IgD-negative memory B cell (primary cell): ENCODE data around the gene LTO1. TPM values are rescaled to one million over a fixed set of nuclear protein-coding genes. Genes with fewer than 3 reads are reported as not detected.
A peak's percentile ranks its signal among the peaks of the same experiment; 100 is the strongest.

Experiments
- H3K27ac Mint-ChIP-seq, 3 donors: one replicate each; pipeline ENCODE4 v1.8.0; 2020 to 2022; ENCODE audit warnings: mild to moderate bottlenecking in 3 of 3, mixed read lengths in 3 of 3, moderate library complexity in 1 of 3
- H3K27me3 Mint-ChIP-seq: one replicate; pipeline ENCODE4 v1.8.0; 2021; ENCODE audit warnings: mixed read lengths
- H3K36me3 Mint-ChIP-seq: one replicate; pipeline ENCODE4 v1.8.0; 2020; ENCODE audit warnings: mild to moderate bottlenecking, mixed read lengths
- H3K4me1 Mint-ChIP-seq, 3 donors: one replicate each; pipeline ENCODE4 v1.8.0; 2020 to 2022; ENCODE audit warnings: mixed read lengths in 3 of 3, mild to moderate bottlenecking in 1 of 3
- H3K4me3 Mint-ChIP-seq, 4 donors: one replicate each; pipeline ENCODE4 v1.8.0; 2020 to 2022; ENCODE audit warnings: mild to moderate bottlenecking in 4 of 4, mixed read lengths in 4 of 4, moderate library complexity in 3 of 4
- H3K9me3 Mint-ChIP-seq, 3 donors: one replicate each; pipeline ENCODE4 v1.8.0; 2020 to 2021; ENCODE audit warnings: mixed read lengths in 3 of 3, mild to moderate bottlenecking in 1 of 3
- polyA plus RNA-seq: library from polyadenylated mRNA; unstranded; fragments of 300-500 nt; fragmentation: Illumina TruSeq; gene quantifications from one replicate; pipeline ENCODE4 v1.2.3, GENCODE V29; 2021

LTO1 gene
- polyA plus RNA-seq, 1 donor from 2014 or later: 14.0 TPM

GRCh38 chr11:69642913-69643632 lies 32.1 kb downstream of the LTO1 start:
- Mint-ChIP-seq H3K4me1 (peaks cover 9 to 27% (median 16%) of the 10 kb centered on the region in 3 donors), H3K27me3 (peaks cover 25% of the 10 kb centered on the region), H3K27ac (peak overlapping the region in 2 of 3 donors; percentile 79 to 87)

GRCh38 chr11:69642549-69642912 lies 32.6 kb downstream of the LTO1 start:
- Mint-ChIP-seq H3K27me3 (peaks cover 28% of the 10 kb centered on the region), H3K4me1 (peaks cover 7 to 22% (median 15%) of the 10 kb centered on the region in 3 donors), H3K27ac (no peak overlapping the region), H3K4me3 (peak overlapping the region in 3 of 4 donors; percentile 43 to 89 (median 88)), H3K36me3 (peaks cover 1% of the 10 kb centered on the region), H3K9me3 (no peaks in the 10 kb centered on the region)

More at GRCh38 chr11:69642913-69643632, 32.1 kb downstream of the LTO1 start:
- H3K9me3 Mint-ChIP-seq: no peaks in the 10 kb centered on the region
- H3K36me3 Mint-ChIP-seq: peaks cover 3% of the 10 kb centered on the region
- peak overlapping the region; percentile 86 to 95 (median 90) for H3K4me3 Mint-ChIP-seq

DNA sequence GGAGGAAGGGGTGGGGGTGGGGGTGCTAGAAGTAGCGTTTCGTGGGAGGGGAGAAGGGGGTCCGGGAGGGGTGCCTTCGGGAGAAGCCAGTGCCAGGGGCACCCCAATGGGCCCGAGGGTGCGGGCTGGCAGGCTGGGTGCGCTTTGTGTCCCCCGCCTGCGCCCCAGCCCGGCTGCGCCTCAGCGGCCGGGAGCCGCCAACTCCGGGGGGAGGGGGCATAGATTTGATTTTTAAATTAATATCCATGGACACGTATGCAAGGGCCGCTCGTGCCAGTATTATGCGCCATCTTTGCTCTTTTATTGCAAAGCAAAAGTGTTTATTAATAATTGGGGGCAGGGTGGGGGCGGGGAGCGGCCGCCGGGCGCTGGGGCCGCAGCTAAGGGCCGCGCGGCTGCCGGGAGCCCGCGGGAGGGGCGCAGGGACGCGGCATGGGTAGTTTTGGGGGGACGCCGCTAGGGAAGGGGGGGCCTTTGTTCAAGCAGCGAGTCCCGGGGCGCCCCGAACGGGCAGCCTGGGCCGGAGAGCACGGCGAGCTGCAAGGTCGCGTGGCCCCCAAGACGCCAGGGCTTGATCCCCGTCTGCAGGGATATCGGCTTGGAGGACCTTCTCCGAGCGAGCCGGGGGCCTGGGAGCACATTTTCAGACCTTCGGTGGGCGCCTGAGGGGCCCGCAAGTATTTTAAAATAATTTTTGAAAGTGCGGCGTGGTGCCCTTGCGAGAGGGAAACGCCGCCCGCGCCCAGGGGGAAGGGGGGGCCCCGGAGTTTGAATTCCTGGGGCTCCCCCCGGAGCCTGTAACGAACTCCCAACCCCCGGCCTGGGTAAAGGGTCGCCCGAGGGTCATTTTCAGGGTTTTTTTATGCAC lies 33.2 kb downstream of the LTO1 start:
- peak overlapping the region in 2 of 3 donors; percentile 87 to 89 for H3K27ac Mint-ChIP-seq
- peak overlapping the region; percentile 88 to 98 (median 95) for H3K4me3 Mint-ChIP-seq
- peaks cover 31% of the 10 kb centered on the region for H3K27me3 Mint-ChIP-seq
- H3K36me3 Mint-ChIP-seq: peaks cover 1% of the 10 kb centered on the region
- H3K4me1 Mint-ChIP-seq: peaks cover 7 to 22% (median 17%) of the 10 kb centered on the region in 3 donors
- H3K9me3 Mint-ChIP-seq: no peaks in the 10 kb centered on the region

GRCh38 chr11:69640995-69641581 lies 34.1 kb downstream of the LTO1 start, which contains the start of gene CCND1:
Gene CCND1 (plus strand): TSS chr11:69641156. CDS start chr11:69641314, 158 bp downstream.
- Mint-ChIP-seq H3K9me3 (no peaks in the 10 kb centered on the region), H3K36me3 (peaks cover 1% of the 10 kb centered on the region), H3K27me3 (peaks cover 37% of the 10 kb centered on the region), H3K4me3 (peak within 1 kb of the TSS; percentile 88 to 98 (median 95)), H3K4me1 (peaks cover 7 to 22% (median 17%) of the 10 kb centered on the region in 3 donors), H3K27ac (peak within 1 kb of the TSS; percentile 87 to 90 (median 89))

GRCh38 chr11:69640260-69640994 lies 34.7 kb downstream of the LTO1 start:
- Mint-ChIP-seq H3K4me3 (peak overlapping the region; percentile 75 to 94 (median 88)), H3K27me3 (peaks cover 39% of the 10 kb centered on the region), H3K27ac (peak overlapping the region; percentile 87 to 90 (median 89)), H3K4me1 (peaks cover 7 to 22% (median 17%) of the 10 kb centered on the region in 3 donors), H3K36me3 (peaks cover 1% of the 10 kb centered on the region), H3K9me3 (no peaks in the 10 kb centered on the region)

GRCh38 chr11:69639831-69640230 lies 35.3 kb downstream of the LTO1 start:
- peaks cover 1% of the 10 kb centered on the region for H3K36me3 Mint-ChIP-seq
- no peaks in the 10 kb centered on the region for H3K9me3 Mint-ChIP-seq
- H3K27ac Mint-ChIP-seq: peak overlapping the region in 2 of 3 donors; percentile 83 to 89
- peaks cover 44% of the 10 kb centered on the region for H3K27me3 Mint-ChIP-seq
- peaks cover 7 to 22% (median 17%) of the 10 kb centered on the region in 3 donors for H3K4me1 Mint-ChIP-seq
- peak overlapping the region in 3 of 4 donors; percentile 85 to 94 (median 91) for H3K4me3 Mint-ChIP-seq

DNA sequence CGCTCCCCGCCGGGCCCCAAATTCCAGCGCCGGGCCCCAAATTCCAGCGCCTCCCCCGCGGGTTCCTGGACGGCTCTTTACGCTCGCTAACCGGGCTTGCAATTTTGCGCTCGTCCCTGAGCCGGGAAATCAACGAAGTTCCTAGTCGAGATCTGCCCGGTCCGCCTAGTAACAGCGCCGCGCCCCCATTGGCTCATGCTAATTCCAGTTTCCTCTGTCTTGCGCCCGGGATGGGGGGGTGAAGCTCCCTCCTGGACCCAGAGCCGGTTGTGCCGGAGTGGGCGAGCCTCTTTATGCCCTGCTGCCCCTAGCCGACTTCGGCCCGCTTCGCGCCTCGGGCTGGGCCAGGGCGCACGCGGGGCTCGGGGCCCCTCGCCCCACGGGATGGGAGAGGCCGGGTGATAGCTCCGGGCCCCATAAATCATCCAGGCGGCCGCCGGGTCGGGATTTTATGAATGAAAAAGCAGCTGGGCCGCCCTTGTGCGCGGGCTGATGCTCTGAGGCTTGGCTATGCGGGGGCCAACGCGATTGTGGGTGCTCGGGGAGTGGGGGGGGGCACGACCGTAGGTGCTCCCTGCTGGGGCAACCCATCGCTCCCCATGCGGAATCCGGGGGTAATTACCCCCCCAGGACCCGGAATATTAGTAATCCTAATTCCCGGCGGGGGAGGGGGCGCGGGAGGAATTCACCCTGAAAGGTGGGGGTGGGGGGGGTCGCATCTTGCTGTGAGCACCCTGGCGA lies 36.0 kb downstream of the LTO1 start:
- no peaks in the 10 kb centered on the region for H3K9me3 Mint-ChIP-seq
- H3K4me1 Mint-ChIP-seq: peaks cover 7 to 22% (median 17%) of the 10 kb centered on the region in 3 donors
- H3K36me3 Mint-ChIP-seq: peaks cover 1% of the 10 kb centered on the region
- H3K27me3 Mint-ChIP-seq: peaks cover 44% of the 10 kb centered on the region
- peak overlapping the region in 1 of 3 donors; percentile 83 for H3K27ac Mint-ChIP-seq
- peak overlapping the region in 3 of 4 donors; percentile 50 to 94 (median 66) for H3K4me3 Mint-ChIP-seq

DNA sequence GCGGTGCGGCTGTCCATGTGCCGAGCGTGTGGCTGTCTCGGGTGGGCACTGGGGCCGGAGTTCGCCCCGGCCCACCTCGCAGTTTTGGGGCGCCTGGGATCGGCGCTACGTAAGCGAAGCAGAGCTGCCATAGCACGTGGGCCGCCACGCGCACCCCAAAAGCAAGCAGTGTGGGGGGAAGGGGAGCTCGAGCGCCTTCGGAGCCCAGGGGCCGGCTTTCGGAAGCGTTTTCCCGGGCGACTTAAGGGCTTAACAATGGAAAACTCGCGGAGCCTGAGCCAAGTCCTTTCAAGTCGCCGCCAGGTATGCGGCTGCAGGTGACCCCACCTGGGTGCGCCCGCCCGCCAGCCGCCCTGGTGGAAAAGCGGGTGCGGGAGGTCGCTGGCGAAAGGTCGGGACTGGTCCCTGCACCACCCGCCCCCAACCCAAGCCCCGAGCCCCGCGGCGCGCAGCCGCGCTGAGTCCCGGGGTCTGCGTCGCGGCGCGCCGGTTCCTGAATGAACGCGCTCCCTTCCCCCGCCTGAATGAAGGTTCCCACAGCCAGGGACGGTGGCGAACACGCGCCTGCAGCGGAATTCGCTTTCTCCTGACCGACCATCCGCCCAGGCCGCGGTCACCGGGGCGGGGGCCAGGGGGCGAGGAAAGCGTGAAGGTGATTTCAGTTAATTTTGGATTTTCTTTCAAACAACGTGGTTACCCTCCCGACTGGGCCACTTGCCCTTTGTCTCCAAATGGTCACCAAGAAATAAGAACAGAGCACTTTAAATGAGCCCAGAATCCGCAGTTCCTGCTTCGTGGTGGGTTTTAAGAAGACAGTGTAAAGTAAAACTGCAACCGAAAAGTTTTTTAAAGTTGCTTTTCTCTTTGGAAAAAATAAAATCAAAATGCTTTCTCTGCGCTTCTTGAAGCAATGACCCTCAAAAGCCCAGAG lies 36.9 kb downstream of the LTO1 start:
- Mint-ChIP-seq H3K4me1 (peaks cover 7 to 22% (median 16%) of the 10 kb centered on the region in 3 donors), H3K27ac (peak overlapping the region in 2 of 3 donors; percentile 59 to 83), H3K4me3 (peak overlapping the region in 3 of 4 donors; percentile 70 to 94 (median 78)), H3K36me3 (peaks cover 1% of the 10 kb centered on the region), H3K9me3 (no peaks in the 10 kb centered on the region), H3K27me3 (peaks cover 44% of the 10 kb centered on the region)

DNA sequence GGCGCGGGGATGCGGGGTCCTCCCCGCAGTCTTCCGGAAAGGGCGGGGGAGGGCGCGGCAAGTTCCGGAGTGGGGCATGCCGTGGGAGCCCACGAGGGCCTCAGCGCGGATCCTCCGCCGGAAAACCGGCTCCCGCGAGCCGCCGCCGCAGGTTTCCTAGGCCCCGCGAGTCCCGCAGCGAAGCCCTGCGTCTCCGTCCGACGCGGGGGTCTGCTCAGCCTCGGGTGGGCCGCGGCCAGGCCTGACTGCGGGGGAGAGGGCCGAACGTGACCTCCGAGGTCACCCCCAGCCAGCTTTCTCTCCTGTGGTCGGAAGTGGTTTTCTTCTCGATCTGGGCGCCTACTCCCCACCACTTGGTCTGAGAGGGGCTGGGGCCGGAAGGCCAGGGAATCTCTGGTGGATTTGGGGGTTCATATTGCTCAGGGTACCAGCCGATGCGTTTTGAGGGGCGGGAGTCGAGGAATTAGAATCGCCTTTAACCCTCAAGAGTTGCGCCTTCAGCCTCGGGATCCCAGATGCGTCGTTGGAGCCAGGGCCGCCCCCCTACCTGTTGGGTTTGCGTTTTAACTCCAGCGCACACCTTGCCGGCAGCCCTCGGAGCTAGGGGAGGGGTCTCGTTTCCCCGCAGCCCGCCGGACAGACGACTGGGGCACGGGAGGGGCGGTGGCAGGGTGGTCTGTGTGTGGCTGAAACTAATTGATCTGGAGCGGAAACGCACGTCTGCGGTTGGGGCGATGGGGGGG lies 37.8 kb downstream of the LTO1 start:
- Mint-ChIP-seq H3K36me3 (peaks cover 1% of the 10 kb centered on the region), H3K9me3 (no peaks in the 10 kb centered on the region), H3K4me3 (peak overlapping the region in 3 of 4 donors; percentile 29 to 78 (median 70)), H3K27ac (peak overlapping the region in 2 of 3 donors; percentile 28 to 59), H3K27me3 (peaks cover 44% of the 10 kb centered on the region), H3K4me1 (peaks cover 7 to 22% (median 16%) of the 10 kb centered on the region in 3 donors)

GRCh38 chr11:69636512-69637197 lies 38.5 kb downstream of the LTO1 start:
- H3K27me3 Mint-ChIP-seq: peaks cover 44% of the 10 kb centered on the region
- H3K9me3 Mint-ChIP-seq: no peaks in the 10 kb centered on the region
- peak overlapping the region; percentile 53 to 80 (median 53) for H3K27ac Mint-ChIP-seq
- H3K4me3 Mint-ChIP-seq: peak overlapping the region; percentile 33 to 78 (median 50)
- H3K4me1 Mint-ChIP-seq: peaks cover 7 to 22% (median 16%) of the 10 kb centered on the region in 3 donors
- H3K36me3 Mint-ChIP-seq: peaks cover 1% of the 10 kb centered on the region

DNA sequence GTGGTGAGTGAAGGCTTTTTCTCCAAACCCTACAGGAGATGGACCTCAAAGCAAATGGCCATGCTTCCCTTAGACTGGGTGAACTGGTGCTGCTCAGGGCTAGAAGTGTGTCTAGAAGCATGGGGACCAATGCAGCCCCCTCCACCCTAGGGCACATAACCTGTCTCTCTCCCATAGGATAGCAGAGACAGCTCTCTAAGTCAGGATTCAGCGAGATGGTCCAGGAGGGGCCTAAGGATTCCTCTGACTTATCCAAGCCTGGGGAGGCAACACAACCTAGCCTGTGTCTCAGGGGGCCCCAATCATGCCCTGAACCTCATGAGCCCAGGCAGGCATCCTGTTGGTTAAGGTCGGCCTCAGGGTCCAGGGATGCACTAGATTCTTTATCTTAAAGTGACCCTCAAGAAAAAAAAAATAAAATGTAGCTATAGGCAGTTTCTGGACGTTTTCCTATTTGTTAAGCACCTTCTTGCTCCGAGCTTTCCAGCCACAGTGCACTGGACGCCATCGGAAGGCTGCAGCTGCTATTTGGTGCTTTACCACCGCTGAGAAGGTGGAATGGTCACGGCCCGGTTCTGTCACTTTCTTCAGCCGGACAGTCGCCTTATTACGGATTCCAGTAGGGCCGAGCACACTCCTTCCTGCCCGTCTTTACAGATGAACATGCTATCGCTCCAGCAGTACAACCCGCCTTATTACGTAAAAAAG lies 39.2 kb downstream of the LTO1 start:
- peaks cover 42% of the 10 kb centered on the region for H3K27me3 Mint-ChIP-seq
- no peaks in the 10 kb centered on the region for H3K9me3 Mint-ChIP-seq
- H3K27ac Mint-ChIP-seq: peak overlapping the region; percentile 53 to 80 (median 53)
- H3K36me3 Mint-ChIP-seq: peaks cover 1% of the 10 kb centered on the region
- H3K4me1 Mint-ChIP-seq: peaks cover 6 to 19% (median 14%) of the 10 kb centered on the region in 3 donors
- H3K4me3 Mint-ChIP-seq: peak overlapping the region; percentile 0 to 60 (median 41)
